HG02884 (cell line): ENCODE data around the gene SLC17A8.
"Not testable (repeated sequence)": the region's sequence is repeated elsewhere in the genome, so short reads cannot be mapped to it uniquely, and the experiment has no call there.

Source experiments
- ATAC-seq: cut with Tn5 transposase; IDR thresholded peaks from one replicate; pipeline ENCODE4 v1.9.1; 2021; ENCODE audit warnings: mild to moderate bottlenecking, moderate library complexity; ENCODE audit not compliant: unreplicated experiment

SLC17A8 gene

GRCh38 chr12:100422646-100423045 lies 65.8 kb downstream of the SLC17A8 start:
- ATAC-seq: no peak

- no peak for ATAC-seq
These were observed 69.3 kb downstream of the SLC17A8 start for GRCh38 chr12:100426145-100426544.

GRCh38 chr12:100427078-100427477 lies 70.2 kb downstream of the SLC17A8 start:
- ATAC-seq: no peak

GRCh38 chr12:100430251-100430650 lies 73.4 kb downstream of the SLC17A8 start:
- not testable (repeated sequence) for ATAC-seq

DNA sequence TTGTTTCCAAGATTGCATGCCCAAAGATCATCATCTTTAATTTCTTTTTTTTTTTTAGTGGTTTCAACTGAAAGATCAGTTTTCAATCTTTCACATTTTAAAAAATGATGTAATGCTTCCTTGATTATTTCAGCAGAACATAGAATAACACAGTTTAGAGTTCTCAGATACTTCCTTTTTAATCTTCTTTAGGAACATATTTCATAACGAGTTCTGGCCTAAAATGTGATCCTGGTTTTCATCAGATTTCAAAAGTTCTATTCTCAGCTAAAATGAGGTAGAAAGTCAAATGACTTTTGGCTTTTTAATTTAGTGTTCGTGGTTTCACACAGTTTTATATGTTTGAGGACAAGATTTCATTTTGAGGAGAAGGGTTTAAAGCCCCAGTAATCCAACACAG lies 76.8 kb downstream of the SLC17A8 start:
- no peak for ATAC-seq

GRCh38 chr12:100434177-100434576 lies 77.3 kb downstream of the SLC17A8 start:
- no peak for ATAC-seq

DNA sequence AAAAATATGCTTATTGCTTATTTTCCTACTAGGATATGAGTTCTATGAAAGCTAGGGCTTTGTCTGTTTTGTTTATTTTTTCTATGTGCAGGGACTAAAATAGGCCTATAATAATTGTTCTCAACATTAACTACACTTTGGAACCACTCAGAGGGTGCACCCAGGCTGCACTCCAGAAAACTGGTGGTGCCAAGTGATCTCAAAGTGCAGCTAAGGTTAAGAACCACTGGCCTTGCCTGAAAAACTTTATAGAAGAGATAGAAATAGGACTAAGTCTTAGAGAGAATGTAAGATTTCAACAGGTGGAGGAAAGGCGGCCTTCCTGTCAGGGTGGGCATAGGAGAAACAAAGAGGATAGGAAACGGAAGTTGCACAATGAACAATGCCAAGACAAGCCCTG lies 79.1 kb downstream of the SLC17A8 start:
- no peak for ATAC-seq

DNA sequence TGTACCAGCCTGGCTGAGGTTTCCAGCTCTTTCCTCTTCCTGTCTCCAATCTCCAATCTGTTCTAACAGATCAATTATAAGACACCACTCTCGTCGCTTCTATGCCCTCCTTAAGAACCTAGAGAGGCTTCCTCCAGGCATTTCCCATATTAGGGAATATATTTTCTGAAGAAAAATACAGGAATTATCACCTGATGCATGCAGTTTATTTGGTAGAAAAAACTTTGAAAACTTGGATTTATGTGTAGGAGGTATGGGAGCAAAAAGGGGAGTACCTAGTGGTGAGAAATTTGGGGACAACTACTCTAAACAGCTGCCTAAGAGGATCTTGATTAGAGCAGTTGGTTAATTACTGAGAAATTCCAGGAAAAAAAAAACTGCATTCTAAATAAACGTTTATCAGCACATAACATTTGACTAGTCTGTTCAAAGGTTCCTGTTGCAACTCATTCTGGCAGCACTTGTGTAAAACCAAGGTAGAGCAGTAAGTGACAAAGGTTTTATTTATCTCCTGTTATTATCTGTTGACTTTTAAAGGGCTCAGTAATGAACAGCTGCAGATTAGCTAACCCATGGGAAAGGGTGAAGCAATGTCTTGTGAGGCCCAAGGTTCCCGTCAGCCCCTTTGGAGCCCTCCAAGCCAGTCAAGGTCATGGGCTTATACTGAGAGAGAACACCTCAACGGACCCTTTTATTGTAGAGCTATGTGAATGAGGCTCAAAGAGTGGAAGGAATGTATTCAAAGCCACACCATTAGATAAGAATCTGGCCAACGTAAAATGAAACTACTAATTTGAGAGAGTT lies 80.4 kb downstream of the SLC17A8 start:
- no peak for ATAC-seq

GRCh38 chr12:100439797-100440196 lies 82.9 kb downstream of the SLC17A8 start:
- no peak for ATAC-seq

- no peak for ATAC-seq
These were observed 85.5 kb downstream of the SLC17A8 start for GRCh38 chr12:100442403-100442802.

DNA sequence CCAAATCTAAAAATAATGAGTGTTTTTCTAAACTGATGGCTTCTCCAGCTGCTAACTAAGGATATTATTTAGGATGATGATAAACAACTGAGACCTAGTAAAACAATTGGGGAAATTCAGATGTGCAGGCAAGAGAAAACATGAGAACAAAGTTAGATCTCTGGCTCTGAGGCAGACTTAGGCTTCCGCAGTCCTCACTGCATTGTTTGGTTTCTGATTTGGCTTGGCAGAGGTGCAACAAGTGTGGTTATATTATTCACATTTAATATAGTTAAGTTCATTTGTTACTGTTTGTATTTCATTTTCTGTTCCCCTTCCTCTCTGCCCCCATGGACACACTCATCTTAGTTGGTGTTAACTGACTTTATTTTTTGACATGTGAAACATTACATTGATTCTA lies 86.6 kb downstream of the SLC17A8 start:
- no peak for ATAC-seq

GRCh38 chr12:100445081-100445481 lies 88.2 kb downstream of the SLC17A8 start:
- no peak for ATAC-seq

DNA sequence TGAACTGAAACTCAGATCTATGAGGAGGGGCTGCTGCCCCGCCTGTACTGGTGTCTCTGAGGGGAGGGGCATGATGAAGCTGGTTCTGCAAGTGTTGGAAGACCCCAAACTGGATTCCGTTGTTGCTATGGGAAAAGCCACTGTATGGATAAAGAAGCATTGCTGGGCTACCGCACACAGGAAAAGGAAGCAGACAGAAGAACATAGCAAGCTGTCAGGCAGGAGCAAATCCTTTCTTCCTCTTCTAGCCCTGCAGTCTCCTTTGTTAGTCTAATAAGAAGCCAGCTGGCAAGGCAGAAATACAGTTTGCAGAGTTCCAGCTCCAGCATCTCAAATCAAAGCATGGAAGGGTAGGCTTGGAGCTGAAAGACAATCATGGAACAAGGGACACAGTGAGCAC lies 90.5 kb downstream of the SLC17A8 start:
- ATAC-seq: no peak

DNA sequence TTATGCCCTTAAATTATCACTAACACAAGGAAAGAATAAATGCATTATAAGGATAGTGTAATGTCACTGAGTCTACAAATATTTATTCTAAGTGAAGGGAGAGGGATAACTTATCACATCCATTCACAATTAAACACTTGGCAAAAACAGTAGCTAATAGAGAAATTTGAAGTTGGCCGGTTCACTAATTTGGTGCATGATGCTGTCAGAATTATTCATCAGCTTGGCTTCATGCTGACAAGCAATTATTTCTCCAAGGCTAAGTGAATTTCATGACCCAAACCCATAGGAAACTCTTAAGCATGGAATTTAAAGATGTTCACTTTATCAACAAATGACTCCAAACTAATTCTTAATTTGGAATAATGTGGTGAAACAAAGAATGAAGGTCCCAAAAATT lies 91.8 kb downstream of the SLC17A8 start:
- no peak for ATAC-seq

- ATAC-seq: no peak
These were observed 93.9 kb downstream of the SLC17A8 start for GRCh38 chr12:100450735-100451134.

DNA sequence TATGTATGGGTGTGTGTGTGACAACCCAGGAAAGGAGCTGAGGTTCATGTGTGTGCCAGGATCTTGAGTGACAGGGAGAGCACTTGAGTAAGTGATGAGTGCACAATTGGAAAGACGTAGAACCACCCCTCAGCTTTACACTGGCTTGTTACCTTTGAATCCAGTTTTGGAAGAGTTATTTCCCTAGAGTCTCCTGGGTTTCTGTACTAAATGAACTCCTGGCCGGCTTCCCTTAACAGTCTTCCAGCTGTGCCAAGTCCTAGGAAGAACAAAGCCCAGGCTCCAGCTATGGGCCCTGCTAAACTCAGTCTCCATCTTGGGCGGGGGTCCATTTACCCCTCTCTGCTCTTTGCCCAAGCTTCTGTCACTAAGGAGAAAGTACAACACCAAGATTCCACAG lies 97.1 kb downstream of the SLC17A8 start:
- no peak for ATAC-seq

DNA sequence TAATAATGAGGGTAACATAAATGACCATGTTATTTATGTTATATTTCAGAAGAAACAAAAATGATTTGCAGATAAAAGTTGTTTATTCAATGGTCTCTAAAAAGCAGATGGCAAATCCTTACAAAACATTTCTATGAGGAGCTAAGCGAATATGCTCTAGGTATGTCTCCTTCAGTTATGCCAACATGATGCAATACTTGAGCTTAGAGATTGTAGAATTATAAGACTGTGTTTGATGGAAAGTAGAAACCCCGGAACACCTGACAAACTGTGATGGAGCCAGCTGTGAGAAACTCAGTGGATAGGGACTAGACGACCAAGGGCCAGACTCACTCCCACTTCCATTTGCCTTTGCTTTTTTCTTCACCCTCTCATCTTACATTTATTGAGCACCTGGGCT lies 99.0 kb downstream of the SLC17A8 start:
- no peak for ATAC-seq

DNA sequence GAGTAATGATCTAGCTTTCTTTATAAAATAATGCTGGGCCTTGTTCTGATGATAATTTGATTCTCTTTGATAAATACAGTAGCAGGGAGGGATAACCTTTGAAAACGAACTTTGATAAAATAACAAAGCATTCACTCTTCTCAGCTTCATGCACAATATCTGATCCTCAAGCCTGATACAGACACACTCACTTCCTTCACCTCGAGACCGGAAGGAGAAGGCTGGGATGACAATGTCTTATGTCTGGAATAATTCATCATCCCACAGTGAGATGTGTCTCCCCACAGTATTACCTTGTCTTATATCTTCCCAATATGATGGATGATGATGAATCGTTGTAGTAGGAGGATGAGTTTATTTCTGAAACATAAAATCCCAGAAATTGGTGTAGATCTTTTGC lies 101.3 kb downstream of the SLC17A8 start:
- ATAC-seq: no peak

DNA sequence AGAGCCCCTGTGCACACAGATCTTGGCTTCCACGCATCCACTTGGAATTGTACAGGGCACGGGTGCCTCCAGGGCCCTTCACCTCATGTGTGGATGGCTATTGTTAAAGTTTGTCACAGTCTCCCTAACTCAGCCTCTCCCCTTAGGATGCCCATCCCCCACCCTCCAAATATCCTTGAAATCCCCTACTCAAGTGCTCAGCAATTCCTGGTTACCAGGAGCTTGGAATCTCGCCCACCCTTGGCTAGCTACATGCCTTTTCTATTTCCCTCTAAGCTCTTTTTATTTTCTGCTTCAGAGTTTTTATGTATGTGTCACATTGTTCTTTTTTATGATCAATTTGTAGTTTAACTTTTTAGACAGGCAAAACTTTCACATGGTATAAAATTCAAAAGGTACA lies 103.8 kb downstream of the SLC17A8 start:
- no peak for ATAC-seq

DNA sequence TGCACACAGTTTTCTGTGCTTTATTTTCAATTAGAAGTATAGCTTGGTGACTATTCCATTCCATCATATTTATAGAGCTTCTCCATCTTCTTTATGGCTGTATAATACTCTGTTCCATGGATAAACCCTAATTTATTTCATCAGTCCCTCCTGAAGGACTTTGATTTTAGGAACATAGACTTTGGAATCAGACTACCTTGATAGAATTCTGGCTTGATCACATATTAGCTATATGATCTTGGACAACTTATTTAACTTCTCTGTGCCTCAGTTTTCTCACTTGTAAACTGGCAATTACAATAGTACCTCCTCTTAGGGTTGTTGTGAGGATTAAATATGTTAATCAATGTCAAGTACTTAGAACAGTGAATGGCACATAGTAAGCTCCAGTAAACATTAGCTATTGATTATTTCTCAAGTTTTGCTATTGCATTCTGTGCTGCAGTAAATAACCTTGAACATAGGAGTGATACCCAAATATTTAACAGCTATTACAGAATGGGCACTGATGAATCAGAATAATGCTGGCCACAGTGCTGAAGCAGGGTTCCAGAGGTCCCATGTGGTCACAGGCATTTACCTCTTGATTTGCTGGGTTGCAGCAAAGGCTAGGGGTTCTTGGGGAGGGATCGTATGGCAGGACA lies 104.6 kb downstream of the SLC17A8 start:
- no peak for ATAC-seq

DNA sequence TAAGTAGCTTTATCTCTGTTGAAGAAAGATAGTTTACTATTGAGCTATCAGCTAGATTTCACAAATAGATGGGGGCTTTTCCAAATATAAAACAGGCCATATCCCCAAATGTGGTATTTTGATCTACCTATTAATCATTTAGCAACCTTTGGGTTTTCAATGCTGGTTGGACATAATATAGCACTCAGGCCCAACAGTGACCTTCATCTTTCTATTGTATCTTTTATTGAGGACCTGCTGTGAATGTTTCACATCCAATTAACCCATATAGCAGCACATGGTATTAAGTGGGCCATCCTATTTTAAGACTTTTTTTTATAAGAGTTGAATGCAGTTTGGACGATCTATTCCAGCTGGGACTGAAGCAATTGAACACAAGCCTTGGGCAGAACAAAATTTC lies 106.8 kb downstream of the SLC17A8 start:
- ATAC-seq: no peak

- ATAC-seq: no peak
These were observed 107.7 kb downstream of the SLC17A8 start for GRCh38 chr12:100464529-100464928.

- no peak for ATAC-seq
These were observed 111.3 kb downstream of the SLC17A8 start for GRCh38 chr12:100468126-100468525.
